Parathyroid adenoma (tissue), 2 donors: ENCODE data around the gene RHBDD2.

Experiments used
- H2AFZ ChIP-seq: fragments of 300-600 bp; sonication (generic); one replicate; pipeline ENCODE4 v1.7.0; 2017; ENCODE audit warnings: antibody characterized with exemption, mild to moderate bottlenecking
- H3K27ac ChIP-seq: fragments of 300-600 bp; sonication (generic); one replicate; pipeline ENCODE4 v1.7.0; 2017
- H3K27me3 ChIP-seq: fragments of 300-600 bp; sonication (generic); one replicate; pipeline ENCODE4 v1.7.0; 2017; ENCODE audit warnings: low read length; ENCODE audit not compliant: control insufficient read depth, insufficient read depth
- H3K36me3 ChIP-seq: fragments of 300-600 bp; sonication (generic); one replicate; pipeline ENCODE4 v1.7.0; 2017; ENCODE audit warnings: low read length; ENCODE audit not compliant: control insufficient read depth, insufficient read depth
- H3K4me1 ChIP-seq: fragments of 300-600 bp; sonication (generic); one replicate; pipeline ENCODE4 v1.7.0; 2017; ENCODE audit warnings: control low read depth
- H3K4me2 ChIP-seq: fragments of 300-600 bp; sonication (generic); one replicate; pipeline ENCODE4 v1.7.0; 2017; ENCODE audit warnings: low read length
- H3K4me3 ChIP-seq: fragments of 300-600 bp; sonication (generic); one replicate; pipeline ENCODE4 v1.7.0; 2017; ENCODE audit warnings: low read depth, low read length
- H3K79me2 ChIP-seq: fragments of 300-600 bp; sonication (generic); one replicate; pipeline ENCODE4 v1.7.0; 2017; ENCODE audit warnings: control low read depth
- H3K9ac ChIP-seq: fragments of 300-600 bp; sonication (generic); one replicate; pipeline ENCODE4 v1.7.0; 2017; ENCODE audit warnings: mild to moderate bottlenecking
- H3K9me3 ChIP-seq: fragments of 300-600 bp; sonication (generic); one replicate; pipeline ENCODE4 v1.7.0; 2017; ENCODE audit warnings: low read length; ENCODE audit not compliant: control insufficient read depth
- CTCF ChIP-seq: fragments of 300-600 bp; sonication (generic); IDR thresholded peaks from one replicate; pipeline ENCODE4 v1.7.0; 2017; ENCODE audit warnings: antibody characterized with exemption, mild to moderate bottlenecking
- donor health status: primary hyperparathyroidism.

RHBDD2 gene

GRCh38 chr7:75937958-75938786 lies 59.3 kb downstream of the RHBDD2 start:
- H3K79me2 ChIP-seq, result peaks cover 58% of the 10 kb centered on the region
- TF ChIP-seq CTCF, result no peak
- H3K4me1 ChIP-seq, result peaks cover 8% of the 10 kb centered on the region
- H3K27ac ChIP-seq, result peak overlapping the region; percentile 49
- H2AFZ ChIP-seq, result no peak overlapping the region
- H3K36me3 ChIP-seq, result no peaks in the 10 kb centered on the region
- H3K4me2 ChIP-seq, result no peak overlapping the region
- no peaks in the 10 kb centered on the region for H3K9me3 ChIP-seq
- no peaks in the 10 kb centered on the region for H3K27me3 ChIP-seq
- no peak overlapping the region for H3K4me3 ChIP-seq
- H3K9ac ChIP-seq, result no peak overlapping the region
